GM18858 (cell line): ENCODE measurements around the gene EPB41L1.
"Not testable (repeated sequence)": the region's sequence is repeated elsewhere in the genome, so short reads cannot be mapped to it uniquely, and the experiment has no call there.

ENCODE experiments used
- ATAC-seq: cut with Tn5 transposase; IDR thresholded peaks from one replicate; pipeline ENCODE4 v1.9.1; 2021; ENCODE audit not compliant: unreplicated experiment

Gene EPB41L1

DNA sequence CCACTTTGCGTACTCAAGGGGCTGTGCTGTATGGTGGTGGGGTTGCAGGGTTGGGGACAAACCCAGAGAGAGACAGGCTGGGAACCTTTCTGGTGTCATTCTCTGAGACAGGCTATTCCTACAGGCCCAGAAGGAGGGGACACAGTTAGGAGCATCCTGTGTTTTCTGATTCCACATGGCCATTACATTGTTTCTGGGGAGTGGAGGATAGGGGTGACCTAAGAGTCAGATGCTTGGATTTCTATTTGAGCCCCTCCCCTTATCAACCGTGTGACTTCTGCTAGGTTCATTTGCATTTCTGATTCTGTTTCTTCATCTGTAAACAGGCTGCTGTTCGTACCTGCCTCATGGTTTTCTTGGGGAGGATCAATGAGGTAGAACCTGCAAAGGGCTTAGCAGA is 29.4 kb upstream of the EPB41L1 start:
- ATAC-seq = no peak

DNA sequence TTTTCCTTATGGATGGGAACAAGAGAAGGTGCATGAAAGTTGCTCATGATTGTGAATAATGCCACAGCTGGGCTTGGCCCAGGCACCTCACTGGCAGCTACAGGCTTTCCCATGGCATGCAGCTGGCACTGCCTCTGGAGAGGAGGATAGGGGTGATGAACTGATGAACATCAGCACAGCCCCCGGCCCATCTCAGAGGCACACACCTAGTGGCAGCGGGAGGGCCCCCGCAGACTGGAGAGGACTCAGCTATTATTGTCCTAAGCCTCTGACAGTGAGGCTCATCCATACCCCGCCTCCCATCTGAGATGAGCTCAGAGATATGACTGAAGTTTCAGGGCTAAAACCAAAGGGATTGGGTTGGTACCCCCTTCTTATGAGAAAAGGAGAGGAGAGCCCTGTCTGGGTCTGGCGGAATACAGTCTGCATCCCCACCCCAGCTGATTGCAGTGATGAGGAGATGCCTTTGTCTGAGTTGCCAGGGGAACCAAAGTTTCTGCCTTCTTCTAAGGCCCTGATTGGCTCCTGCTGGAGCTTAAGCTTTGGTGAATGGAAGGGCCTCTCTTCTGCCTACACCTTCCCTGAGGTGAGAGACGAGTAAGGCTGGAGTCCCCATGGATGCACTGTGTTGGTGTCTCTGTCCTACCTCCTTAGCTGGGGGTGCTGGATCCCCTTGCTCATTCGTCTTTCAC is 27.6 kb upstream of the EPB41L1 start:
- no peak for ATAC-seq

DNA sequence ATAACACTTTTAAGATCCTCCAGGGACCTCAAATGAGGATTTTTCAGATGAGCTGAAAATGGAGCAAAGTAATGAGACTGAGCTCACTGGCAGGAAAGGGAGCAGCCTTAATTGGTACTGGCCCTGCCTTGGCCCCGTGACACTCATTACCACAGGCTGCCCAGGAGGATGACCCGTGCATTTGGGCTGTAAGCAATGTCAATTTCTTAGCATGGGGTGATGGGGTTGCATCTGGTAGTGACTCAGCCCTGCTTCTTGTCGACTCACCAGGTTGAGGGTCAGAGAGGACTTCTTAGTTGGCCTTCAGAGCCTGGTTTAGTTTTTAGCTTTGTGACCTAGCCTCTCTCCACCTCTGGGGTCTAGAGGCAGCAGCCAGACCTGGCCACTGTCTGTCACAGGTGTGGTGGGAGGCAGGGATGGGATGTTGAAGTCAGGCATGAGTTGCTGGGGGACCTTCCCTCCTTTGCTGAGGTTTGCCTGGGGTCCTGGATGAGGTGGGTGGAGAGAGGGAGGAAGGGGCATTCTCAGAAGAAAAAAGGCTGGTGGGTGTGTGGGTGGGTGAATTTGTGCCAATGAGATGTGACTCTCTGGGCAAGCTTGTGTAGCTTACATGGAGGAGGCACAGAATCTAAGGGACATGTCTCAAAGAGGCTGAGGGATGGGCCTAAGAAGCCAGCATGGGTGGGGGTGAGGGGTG is 25.9 kb upstream of the EPB41L1 start:
- ATAC-seq = no peak

DNA sequence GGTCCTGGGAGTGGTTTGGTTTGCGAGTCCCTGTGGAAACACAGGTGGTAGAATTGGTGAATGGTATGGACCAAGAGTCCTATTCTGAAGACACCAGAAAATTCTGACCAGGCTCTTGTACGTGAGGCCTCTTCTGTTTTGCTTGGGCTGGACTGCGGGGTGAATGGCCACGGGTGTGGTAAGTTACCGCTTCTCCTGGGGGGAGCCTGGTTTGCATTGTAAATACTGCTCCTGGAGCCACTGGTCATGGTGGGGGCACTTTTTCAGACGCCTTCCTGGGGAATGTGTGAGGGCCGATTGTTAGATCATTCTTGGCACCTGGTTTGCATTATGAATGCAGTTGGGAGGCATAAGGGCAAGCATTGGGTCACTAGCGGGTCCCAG is 25.4 kb upstream of the EPB41L1 start:
- ATAC-seq = no peak

DNA sequence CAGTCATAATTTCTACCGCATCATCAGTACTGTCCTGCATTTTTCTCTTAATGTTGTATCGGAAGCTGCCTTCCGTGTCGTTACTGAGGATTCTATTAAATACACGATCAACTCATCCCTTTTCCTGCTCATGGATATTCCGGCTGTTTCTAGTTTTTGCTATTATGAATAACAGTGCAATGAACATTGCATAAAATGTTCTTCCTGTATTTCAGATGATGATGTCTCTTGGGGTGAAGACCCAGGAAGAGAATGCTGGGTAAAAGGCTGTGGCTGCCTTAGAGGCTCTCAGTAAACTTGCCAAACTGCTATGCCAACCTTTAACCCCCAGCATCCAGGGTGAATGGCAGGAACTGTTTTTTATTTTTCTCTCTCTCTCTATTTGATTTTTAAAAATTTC is 24.1 kb upstream of the EPB41L1 start:
- no peak for ATAC-seq

DNA sequence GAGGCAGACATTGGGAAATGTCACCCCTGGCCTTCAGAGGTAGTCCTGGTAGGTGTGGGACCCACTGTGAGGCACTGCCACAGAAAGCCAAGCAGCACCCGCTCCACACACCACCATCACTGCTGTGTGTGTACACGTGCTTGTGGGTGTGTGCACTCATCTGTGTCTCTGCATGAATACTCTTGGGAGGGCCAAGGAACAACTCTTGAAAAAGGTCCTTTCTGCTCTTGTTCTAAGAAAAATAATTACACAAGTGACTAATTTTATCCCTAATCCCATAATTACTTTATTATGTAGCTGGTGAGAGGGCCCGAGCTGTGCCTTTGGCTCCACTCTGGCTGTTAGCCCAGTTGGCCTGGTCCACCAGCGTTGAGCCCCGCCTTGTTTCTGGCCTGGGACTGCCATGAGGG is 21.7 kb upstream of the EPB41L1 start:
- ATAC-seq = no peak

DNA sequence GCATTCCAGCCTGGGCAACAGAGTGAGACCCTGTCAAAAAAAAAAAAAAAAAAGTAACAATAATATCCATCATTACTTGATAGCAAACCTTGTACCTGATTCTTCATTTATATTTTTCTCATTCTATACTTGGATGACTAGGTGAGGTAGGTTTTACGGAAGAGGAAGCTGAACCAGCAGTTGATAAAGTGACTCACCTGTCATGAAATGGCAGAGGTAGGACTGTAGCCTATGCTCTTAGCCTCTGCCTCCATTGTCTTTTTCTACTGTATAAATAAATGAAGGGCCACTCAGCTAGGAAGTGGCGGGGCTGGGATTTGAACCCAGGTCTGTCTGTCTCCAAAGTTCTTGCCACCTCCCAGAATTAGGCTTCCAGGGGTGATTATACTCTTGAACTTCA is 20.7 kb upstream of the EPB41L1 start:
- no peak for ATAC-seq

DNA sequence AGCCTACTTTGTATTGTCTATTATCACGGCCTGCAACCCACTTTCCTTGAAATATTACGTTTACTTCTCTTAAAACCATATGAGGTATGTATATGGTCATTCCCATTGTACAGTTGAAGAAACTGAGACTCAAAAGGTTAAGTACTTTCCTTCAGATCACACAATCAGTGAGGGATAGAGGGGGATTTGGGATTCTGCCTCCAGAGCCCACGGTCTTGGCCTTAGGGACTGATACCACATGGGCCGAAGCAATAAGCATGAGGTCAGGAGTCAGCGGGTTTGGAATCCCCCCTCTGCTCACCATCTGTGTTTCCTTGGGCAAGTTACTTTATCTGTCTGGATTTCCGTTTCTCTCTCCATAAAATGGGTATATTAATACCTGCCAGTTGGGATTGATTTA is 19.4 kb upstream of the EPB41L1 start:
- no peak for ATAC-seq

DNA sequence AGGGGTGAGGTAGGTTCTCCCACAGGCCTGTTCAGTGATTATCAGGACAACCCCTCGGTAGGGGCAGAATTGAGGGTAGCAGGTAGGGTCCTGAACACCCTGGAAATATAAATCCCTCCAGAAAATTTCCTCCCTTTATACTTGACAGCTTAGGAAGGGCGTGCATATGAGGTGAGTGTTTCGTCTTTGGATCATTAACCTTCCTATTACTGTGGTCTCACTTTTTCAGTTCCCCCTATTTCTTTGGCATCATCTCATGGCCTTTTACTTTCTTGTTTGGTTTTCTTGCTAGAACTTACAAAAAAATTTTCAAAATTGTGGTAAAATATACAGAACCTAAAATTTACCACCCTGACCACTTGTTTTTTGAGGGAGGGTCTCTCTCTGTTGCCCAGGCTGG is 18.7 kb upstream of the EPB41L1 start:
- ATAC-seq = no peak

DNA sequence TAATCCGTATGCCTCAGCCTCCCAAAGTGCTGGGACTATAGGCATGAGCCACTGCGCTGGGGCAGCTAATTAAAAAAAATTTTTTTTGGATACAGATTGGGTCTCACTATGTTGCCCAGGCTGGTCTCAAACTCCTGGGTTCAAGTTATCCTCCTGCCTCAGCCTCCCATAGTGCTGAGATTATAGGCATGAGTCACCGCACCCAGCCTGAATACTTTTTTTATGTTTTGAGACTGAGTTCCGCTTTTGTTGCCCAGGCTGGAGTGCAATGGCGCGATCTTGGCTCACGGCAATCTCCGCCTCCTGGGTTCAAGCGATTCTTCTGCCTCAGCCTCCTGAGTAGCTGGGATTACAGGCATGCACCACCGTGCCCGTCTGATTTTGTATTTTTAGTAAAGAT is 17.2 kb upstream of the EPB41L1 start:
- ATAC-seq = not testable (repeated sequence)

DNA sequence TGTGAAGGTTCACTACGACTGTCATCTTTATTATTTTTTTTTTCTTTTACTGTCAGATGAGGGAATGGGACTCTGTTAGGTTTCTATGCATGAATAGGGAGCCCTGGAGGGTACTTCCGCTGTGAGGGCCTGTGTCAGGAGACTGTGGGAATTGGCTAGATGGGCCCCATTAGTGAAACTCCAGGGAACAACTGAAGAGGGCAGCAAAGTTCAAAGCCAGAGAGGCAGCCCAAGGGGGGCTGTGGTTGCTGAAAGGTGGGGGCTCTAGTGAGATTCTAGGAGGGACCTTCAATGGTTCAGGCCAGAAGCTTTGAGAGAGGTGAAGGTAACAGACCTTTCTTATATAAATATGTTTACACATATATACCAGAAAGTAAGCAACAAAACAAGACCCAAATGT is 13.2 kb upstream of the EPB41L1 start:
- ATAC-seq = no peak

DNA sequence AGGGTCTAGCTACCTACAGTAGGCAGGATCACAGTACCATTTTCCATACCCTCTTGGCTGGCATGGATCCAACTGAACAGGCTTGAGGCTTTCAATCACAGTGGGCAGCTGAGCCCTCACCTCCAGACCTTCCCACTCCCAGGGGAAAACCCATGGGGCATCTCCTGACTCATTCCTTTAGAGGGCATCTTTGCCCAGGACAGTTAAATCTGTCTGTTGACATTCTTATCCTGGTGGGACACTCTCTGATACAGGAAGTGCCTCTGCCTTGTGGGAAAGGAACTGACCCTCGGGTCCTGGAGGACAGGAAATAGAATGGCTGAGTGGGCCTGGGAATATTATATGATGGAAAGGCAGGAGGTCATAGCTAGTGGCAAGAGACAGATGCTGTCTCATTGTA is 10.2 kb upstream of the EPB41L1 start:
- ATAC-seq = no peak

DNA sequence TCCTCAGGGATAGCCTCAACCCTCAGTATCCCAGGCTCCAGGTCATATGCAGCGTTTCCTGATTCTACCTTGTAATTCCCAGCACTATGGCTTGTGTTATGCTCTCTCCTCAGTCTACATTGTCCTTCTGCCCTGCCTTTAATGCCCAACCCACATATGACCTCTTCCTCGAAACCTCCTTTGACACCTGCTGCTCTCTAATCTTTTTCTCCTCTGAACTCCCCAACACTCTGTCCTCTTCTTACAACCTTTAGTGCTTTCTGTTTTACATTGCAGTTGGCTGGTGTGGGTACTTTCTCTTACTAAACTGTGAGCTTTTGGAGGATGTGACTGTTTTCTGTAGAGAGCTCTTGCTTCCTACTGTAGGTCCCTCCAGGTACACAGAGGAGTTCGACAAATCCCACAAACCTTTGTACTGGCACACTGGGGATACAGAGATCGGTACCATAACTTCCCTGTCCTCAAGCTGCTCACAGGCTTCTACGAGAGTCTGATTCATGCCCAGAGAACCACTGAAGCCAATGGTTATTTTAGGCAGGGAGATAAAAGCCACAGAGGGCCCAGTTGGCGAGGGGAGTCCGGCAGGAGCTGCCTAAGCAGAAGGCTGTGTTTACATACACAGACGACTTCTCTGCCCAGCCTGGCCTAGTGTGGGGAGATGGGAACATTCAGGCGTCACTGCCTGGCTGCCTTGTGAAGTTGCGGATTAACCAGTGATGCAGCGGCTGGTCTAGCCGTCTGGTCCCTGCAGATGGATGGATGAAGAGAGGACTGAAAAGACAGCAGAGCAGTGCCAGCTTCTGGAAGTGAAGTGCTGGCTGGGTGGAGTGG is 8.4 kb upstream of the EPB41L1 start:
- no peak for ATAC-seq

DNA sequence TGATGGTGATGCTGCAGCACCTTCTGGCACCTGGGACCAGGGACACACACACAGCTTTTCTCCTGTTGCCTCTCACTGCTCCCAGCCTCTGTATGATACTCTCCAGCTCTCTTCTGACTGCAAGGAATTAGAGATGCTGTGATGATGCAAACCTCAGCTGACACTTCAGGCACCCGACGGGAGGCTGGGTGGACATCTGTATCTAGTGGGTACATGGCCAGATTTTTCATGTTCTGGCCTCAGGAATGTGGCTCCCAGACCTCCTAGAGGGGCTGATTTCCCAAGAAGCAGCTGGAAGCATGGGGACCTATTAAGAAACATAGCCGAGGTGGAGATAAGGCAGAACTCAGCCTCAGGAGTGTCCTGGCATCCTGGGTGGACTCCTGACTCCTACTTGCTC is 6.8 kb upstream of the EPB41L1 start:
- no peak for ATAC-seq

DNA sequence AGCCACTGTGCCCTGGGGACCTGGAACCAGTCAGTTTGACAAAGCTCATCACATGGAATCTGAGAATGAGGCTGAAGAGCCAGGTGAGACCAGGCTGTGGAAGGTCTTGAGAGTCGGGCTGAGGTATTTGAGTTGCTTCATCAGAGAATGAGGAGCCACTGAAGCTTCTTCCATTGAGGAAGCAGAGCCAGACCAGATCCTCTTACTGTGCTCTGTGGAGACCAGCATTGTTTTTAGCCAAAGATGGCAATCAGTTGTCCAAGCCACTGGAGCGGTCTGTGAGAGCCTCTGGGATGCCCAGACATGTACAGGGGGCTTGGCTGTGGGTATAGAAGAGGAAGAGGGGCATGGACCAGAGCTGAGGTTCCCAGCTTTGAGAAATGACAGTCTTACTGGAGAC is 6.1 kb upstream of the EPB41L1 start:
- no peak for ATAC-seq

DNA sequence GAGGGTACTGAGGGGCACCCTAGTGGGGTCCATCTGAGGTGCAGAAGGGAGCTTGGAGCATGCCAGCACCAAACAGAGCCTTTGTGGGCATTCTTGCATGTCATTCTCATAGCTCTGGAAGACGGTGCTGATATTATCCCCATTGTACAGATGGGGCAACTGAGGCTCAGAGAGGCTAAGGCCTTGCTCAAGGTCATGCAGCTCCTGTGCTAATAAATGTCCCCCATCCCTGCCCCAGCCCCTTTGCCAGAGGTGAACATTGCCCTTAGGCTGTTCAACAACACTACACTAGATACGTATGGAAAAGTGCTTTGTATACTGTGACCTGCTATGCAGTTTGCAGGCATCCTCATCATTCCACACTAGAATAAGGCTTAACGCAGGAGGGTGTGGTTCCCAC is 5.5 kb upstream of the EPB41L1 start:
- no peak for ATAC-seq

DNA sequence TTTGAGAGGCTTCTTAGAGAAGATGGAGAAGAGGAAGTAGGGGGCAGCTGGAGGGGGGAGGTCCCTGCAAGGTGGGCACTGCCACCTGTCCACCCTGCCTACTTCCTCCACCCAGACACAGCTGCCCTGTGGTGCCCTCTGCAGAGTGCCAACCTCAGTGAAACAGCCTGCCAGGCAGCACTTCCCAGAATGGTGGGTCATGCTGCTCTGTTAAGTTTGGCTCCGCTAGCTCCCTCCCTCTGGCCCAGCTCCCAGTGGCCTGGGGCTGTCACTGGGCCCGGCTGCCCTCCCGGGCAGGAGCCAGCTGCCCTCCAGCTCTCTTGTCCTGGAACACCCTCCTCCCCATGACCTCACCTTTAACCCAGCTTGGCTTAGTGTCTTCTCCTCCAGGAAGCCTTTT is 5.1 kb upstream of the EPB41L1 start:
- no peak for ATAC-seq

DNA sequence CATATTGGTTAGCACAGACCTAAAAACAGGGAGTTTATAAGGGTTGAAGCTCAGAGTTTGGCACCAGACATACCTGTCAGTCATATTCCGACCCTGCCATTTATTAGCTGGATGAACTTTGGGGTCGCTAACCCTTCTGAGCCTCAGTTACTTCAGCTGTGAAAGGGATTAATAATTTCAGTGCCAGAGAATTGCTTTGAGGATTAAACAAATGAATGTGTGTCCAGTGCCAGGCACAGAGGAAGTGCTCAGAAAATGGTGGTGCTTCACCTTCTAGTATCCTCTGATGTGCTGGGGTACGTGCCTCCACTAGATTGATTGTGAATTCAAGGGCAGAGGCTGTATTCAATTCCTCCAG is 4.1 kb upstream of the EPB41L1 start:
- ATAC-seq = no peak

DNA sequence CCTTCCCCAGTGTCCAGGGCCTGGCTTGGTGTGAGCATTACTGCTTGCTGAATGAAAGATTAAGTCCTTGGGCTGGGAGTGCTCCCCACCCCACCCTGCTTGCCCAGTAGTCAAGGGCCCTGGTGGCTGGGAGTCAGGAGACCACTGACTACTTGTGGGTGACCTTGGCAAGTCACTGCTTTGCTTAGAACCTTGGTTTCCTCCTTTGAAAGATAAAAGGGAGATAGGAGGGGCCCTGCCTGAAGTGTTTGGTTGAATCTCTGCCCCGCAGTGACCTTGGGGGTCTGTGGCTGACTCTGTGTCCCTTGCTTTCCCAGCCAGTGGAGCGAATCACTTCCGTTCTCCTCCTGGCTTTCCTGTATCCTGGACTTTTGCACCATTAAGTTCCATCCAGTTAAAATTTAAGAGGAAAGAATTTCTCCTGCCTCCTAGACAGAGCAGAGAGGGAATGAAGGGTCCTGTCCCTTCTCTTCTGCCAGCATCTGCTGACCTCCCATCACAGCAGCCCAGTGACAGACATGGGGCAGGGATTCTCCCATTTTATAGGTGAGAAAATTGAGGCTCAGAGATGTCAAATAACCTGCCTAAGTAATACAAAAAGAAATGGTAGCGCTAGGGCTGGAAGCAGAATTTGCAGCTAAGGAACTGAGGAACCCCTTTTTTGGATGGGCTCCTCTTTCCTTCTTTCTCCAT is 3.5 kb upstream of the EPB41L1 start:
- ATAC-seq = no peak

DNA sequence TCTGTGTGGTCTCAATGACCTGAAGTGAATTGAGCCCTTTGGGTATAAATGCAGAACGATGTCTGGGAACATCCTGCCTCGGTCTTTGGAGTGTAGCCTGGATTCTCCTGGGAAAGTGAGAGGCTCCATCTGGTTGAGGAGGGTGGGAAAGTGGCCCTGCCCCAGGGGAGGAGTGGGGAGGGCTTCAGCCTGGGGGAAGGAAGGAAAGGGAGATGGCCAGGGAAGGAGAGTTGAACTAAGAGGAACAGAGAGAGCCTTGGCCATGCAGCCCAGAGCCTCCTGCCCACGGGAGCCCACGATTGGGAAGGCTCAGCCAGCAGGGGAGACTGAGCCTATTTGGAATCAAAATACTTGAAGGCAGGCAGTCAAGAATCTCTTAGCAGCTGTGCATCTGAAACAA is 2.3 kb upstream of the EPB41L1 start:
- no peak for ATAC-seq

DNA sequence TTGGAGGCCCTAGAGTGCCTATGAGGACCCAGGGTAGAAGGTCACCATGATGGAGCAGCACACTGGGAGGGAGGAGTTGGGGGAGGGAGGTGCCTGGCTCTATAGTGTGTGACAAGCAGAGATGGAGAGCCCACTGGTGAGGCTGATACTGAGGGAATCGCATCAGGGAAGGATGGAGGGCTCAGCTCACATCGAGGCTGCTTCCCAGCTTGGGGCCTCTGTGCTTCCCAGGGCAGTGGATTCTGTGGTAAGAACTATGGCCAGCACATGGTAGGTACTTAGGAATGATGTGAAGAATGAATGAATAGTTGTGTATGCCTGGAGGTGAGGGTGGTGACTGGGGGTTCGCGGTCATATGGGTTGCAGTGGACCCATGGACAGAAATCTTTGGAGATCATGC is 1.3 kb upstream of the EPB41L1 start:
- ATAC-seq = no peak
